Measurements from ENCODE around the gene USP25. TPM values are rescaled to one million over a fixed set of nuclear protein-coding genes. Genes with fewer than 3 reads are reported as not detected.

USP25 gene
- total RNA-seq, 1 donor from 2014 or later, result 82.8 TPM

- H3K27me3 Mint-ChIP-seq (ENCODE audit: low read depth), result no peaks in the 10 kb centered on the region
- H3K4me3 Mint-ChIP-seq, result no peak overlapping the region
- peak overlapping the region; percentile 39 for H3K27ac Mint-ChIP-seq
- peaks cover 42% of the 10 kb centered on the region for H3K4me1 Mint-ChIP-seq
- H3K36me3 Mint-ChIP-seq, result peaks cover 19% of the 10 kb centered on the region
- no peak for TF ChIP-seq CTCF (IDR thresholded peaks at IDR 0.05; ENCODE audit: unreplicated experiment)
- no peak for DNase-seq (ENCODE audit: low spot score in 2 of 2, unreplicated experiment in 2 of 2)
- H3K9me3 Mint-ChIP-seq, result no peaks in the 10 kb centered on the region
Observed at GRCh38 chr21:15768853-15769252, 39.1 kb downstream of the USP25 start.

GRCh38 chr21:15771311-15771710, 41.5 kb downstream of the USP25 start:
- H3K27ac Mint-ChIP-seq, result peak overlapping the region; percentile 7
- DNase-seq (ENCODE audit: low spot score in 2 of 2, unreplicated experiment in 2 of 2), result no peak
- TF ChIP-seq CTCF (IDR thresholded peaks at IDR 0.05; ENCODE audit: unreplicated experiment), result no peak
- peaks cover 15% of the 10 kb centered on the region for H3K36me3 Mint-ChIP-seq
- H3K9me3 Mint-ChIP-seq, result no peaks in the 10 kb centered on the region
- no peak overlapping the region for H3K4me3 Mint-ChIP-seq
- H3K4me1 Mint-ChIP-seq, result peaks cover 58% of the 10 kb centered on the region
- no peaks in the 10 kb centered on the region for H3K27me3 Mint-ChIP-seq (ENCODE audit: low read depth)

DNA sequence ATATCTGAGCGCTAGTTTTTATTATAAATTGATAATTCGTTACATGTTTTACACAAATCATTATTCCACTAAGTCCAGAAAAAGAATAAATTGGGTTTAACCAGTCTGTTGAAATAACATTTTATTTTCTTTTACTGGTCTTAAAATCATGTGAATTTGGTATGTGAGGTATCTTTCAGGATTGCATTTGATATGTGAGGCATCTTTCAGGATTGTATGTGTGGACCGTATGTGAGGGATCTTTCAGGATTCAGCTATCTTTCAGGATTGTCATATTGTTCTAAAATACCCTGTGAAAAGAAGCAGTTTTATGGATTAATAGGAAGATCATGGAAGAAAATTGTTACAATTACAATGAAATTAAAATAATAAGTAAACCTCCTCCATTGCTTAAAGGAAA, 42.9 kb downstream of the USP25 start:
- Mint-ChIP-seq H3K27ac (no peak overlapping the region), H3K27me3 (ENCODE audit: low read depth) (no peaks in the 10 kb centered on the region), H3K36me3 (peaks cover 7% of the 10 kb centered on the region), H3K9me3 (no peaks in the 10 kb centered on the region), H3K4me3 (no peak overlapping the region), H3K4me1 (peaks cover 59% of the 10 kb centered on the region)
- no peak for DNase-seq (ENCODE audit: low spot score in 2 of 2, unreplicated experiment in 2 of 2)
- no peak for TF ChIP-seq CTCF (IDR thresholded peaks at IDR 0.05; ENCODE audit: unreplicated experiment)

DNA sequence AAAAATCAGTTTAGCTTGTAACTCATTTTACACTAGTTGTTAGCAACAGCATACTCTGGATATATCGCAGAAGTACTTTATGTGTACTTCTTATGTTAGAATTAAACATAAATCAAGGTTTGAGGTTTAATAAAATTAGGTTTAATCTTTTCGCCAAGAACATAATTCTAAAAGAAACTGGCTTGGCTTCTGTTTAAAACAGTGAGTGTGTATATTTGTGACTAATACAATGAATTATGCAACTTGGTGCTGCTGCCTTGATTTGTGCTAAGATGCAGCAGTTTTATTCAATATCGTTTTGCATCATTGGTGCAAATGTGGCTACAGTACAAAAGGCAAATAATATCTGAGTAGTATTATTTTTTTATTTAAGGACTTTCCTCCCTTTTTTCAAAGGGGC, 44.8 kb downstream of the USP25 start:
- Mint-ChIP-seq H3K27me3 (ENCODE audit: low read depth) (no peaks in the 10 kb centered on the region), H3K4me3 (no peak overlapping the region), H3K4me1 (peaks cover 61% of the 10 kb centered on the region), H3K27ac (no peak overlapping the region), H3K9me3 (no peaks in the 10 kb centered on the region), H3K36me3 (peaks cover 6% of the 10 kb centered on the region)
- DNase-seq (ENCODE audit: low spot score in 2 of 2, unreplicated experiment in 2 of 2), result no peak
- TF ChIP-seq CTCF (IDR thresholded peaks at IDR 0.05; ENCODE audit: unreplicated experiment), result no peak

GRCh38 chr21:15775291-15775690, 45.5 kb downstream of the USP25 start:
- no peaks in the 10 kb centered on the region for H3K27me3 Mint-ChIP-seq (ENCODE audit: low read depth)
- peaks cover 6% of the 10 kb centered on the region for H3K36me3 Mint-ChIP-seq
- peak overlapping the region; percentile 75 for H3K27ac Mint-ChIP-seq
- H3K4me3 Mint-ChIP-seq, result no peak overlapping the region
- no peak for TF ChIP-seq CTCF (IDR thresholded peaks at IDR 0.05; ENCODE audit: unreplicated experiment)
- H3K9me3 Mint-ChIP-seq, result no peaks in the 10 kb centered on the region
- peaks cover 58% of the 10 kb centered on the region for H3K4me1 Mint-ChIP-seq
- DNase-seq (ENCODE audit: low spot score in 2 of 2, unreplicated experiment in 2 of 2), result no peak

DNA sequence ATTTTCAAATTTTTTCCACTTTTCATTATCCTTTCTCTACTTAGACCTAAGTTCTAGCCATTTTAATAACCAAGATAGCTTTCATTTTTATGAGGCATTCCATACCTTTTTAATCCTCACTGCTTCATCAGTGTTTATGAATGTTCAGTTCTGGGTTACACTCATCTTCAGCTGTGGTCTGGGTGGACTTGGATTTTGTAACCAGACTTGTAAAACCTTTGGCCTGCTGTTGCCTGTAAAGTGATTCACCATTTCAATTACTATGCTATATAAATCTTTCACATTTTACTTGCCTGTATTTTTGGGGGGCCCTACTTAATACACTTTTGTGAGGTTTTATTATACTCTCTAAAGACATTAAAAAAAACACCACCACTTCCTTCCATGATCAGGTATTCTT, 46.2 kb downstream of the USP25 start:
- DNase-seq (ENCODE audit: low spot score in 2 of 2, unreplicated experiment in 2 of 2), result no peak
- Mint-ChIP-seq H3K27me3 (ENCODE audit: low read depth) (no peaks in the 10 kb centered on the region), H3K27ac (peak overlapping the region; percentile 80), H3K36me3 (peaks cover 13% of the 10 kb centered on the region), H3K4me3 (no peak overlapping the region), H3K9me3 (no peaks in the 10 kb centered on the region), H3K4me1 (peaks cover 57% of the 10 kb centered on the region)
- TF ChIP-seq CTCF (IDR thresholded peaks at IDR 0.05; ENCODE audit: unreplicated experiment), result no peak
